ENCODE data around the gene ITPR3.

Gene ITPR3

DNA sequence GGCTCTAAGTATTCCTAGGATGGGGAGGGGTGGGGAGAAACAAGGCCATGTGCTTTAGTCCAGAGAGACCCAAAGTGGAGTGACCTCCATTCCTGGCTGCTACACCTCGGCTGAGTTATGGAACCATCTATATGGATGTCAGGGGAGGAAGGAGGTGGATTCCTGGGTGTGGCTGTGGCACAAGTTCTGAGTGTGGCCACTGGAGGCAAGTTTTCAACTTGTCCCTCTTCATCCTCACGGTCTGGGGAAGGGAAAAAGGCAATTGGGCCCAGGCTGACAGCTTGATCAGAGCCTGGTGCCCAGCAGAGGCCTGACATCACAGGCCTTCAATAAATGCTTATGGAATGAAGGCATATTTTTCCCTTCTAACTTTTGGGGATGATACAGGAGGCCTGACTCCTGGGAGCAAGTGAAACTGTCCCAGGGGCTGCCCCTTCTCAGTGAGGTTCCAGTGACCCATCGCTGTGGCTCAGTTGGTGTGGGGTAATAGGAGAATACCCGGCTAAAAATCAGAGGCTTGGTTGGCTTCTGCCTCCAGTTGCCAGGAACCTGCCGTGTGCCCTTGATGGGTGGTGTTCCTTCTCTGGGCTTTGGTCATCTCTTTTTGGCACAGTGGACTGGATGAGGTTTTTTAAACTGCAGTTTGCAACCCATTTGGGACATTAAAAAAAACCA, 1.8 kb upstream of the ITPR3 start:
- TF ChIP-seq, protein P1, sequence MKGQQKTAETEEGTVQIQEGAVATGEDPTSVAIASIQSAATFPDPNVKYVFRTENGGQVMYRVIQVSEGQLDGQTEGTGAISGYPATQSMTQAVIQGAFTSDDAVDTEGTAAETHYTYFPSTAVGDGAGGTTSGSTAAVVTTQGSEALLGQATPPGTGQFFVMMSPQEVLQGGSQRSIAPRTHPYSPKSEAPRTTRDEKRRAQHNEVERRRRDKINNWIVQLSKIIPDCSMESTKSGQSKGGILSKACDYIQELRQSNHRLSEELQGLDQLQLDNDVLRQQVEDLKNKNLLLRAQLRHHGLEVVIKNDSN (IDR thresholded peaks at IDR 0.05): no peak
- 0 out of 2 replicates have a peak, but pooled peaks have one; percentile 18 for TF ChIP-seq NFIC (IDR thresholded peaks at IDR 0.05)

DNA sequence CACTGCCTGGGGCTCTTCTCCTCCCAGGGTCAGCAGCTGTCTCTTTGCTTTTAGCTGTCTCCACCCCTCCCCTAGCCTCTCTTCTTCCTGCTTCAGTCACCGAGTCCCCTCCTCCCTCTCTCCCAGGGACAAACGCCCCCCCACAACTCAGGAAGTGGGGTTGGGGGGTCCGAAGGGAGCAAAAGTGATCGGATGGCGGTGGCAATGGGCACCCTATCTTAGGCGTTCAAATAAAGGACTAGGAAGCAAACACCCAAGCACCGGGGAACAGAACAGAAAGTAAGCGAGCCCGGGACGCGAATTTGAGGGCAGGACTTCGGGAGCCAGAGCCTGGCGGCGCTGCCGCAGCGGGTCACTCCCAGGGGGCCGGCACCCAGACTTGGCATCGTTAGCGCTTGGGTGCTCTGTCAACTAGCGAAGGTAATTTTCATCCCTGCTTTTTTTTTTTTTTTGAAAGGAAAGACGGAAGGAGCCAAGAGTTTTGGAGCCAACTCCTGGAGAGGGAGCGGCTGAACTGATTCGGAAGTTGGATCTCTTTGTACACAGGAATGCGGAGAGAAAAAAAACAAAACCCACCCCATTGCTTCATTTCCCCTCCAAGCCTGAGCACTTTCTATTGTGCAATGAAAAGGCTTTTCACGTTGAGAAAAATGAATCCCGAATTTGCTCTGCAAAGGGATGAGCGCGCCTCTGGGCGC, 815 bp upstream of the ITPR3 start:
- peak; percentile 78 for TF ChIP-seq CEBPB (IDR thresholded peaks at IDR 0.05)
- 0 out of 2 replicates have a peak, but pooled peaks have one; percentile 31 for TF ChIP-seq NFIC (IDR thresholded peaks at IDR 0.05)
- TF ChIP-seq FOXM1 (IDR thresholded peaks at IDR 0.05; ENCODE audit: borderline replicate concordance, low read depth): no peak
- TF ChIP-seq, protein P2, sequence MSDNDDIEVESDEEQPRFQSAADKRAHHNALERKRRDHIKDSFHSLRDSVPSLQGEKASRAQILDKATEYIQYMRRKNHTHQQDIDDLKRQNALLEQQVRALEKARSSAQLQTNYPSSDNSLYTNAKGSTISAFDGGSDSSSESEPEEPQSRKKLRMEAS (IDR thresholded peaks at IDR 0.05): 0 out of 2 replicates have a peak, but pooled peaks have one; percentile 42
- TF ChIP-seq TEAD4 (IDR thresholded peaks at IDR 0.05): no peak; the same call in 1 of the 2 replicates
- no peak for TF ChIP-seq EGR1 (IDR thresholded peaks at IDR 0.05)
- TF ChIP-seq, protein P3, sequence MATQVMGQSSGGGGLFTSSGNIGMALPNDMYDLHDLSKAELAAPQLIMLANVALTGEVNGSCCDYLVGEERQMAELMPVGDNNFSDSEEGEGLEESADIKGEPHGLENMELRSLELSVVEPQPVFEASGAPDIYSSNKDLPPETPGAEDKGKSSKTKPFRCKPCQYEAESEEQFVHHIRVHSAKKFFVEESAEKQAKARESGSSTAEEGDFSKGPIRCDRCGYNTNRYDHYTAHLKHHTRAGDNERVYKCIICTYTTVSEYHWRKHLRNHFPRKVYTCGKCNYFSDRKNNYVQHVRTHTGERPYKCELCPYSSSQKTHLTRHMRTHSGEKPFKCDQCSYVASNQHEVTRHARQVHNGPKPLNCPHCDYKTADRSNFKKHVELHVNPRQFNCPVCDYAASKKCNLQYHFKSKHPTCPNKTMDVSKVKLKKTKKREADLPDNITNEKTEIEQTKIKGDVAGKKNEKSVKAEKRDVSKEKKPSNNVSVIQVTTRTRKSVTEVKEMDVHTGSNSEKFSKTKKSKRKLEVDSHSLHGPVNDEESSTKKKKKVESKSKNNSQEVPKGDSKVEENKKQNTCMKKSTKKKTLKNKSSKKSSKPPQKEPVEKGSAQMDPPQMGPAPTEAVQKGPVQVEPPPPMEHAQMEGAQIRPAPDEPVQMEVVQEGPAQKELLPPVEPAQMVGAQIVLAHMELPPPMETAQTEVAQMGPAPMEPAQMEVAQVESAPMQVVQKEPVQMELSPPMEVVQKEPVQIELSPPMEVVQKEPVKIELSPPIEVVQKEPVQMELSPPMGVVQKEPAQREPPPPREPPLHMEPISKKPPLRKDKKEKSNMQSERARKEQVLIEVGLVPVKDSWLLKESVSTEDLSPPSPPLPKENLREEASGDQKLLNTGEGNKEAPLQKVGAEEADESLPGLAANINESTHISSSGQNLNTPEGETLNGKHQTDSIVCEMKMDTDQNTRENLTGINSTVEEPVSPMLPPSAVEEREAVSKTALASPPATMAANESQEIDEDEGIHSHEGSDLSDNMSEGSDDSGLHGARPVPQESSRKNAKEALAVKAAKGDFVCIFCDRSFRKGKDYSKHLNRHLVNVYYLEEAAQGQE (IDR thresholded peaks at IDR 0.05; ENCODE audit: low read depth): no peak
- TF ChIP-seq ZBTB7A (IDR thresholded peaks at IDR 0.05; ENCODE audit: low read depth): no peak; the same call in 1 of the 2 replicates

DNA sequence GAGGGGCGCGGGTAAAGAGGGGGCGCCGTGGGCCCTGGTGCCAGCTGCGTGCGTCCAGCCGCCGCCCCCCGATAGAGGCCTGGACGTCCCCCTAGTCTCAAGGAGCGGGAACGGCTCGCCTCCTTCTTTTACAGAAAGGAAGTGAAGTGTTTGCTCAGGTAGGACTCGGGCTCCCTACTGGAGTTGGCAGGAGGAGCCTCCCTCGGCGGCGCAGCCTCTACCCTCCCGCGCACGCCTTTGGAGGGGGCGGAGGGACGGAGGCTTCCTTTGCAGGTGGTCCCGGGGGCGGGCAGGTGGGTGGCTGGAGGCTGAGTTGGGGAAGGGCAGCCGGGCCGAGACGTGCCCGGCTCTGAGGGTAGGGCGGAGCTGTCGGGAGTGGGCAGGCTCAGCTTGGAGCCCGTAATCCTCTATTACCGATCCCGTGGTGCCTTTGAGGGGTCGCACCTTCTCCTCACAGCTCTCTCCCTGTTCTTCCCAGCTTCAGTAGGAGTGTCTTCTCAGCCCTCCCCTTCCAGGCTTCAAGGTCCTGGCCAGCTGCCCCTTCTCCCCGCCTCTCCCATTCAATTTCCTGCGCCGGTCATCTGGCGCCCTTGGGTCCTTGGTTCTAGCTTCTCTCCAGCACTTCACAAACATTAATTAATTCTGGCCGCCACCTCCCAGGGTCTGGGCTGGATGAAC, 728 bp downstream of the ITPR3 start:
- TF ChIP-seq RAD21 (IDR thresholded peaks at IDR 0.05; ENCODE audit: low read depth): no peak
- peak; percentile 54 for TF ChIP-seq TCF12 (IDR thresholded peaks at IDR 0.05; ENCODE audit: low read depth)
- TF ChIP-seq, protein P1 (IDR thresholded peaks at IDR 0.05): no peak
- peak; percentile 87 for TF ChIP-seq EGR1 (IDR thresholded peaks at IDR 0.05)
- no peak for TF ChIP-seq EP300 (IDR thresholded peaks at IDR 0.05; ENCODE audit: borderline replicate concordance)
- TF ChIP-seq, protein P2 (IDR thresholded peaks at IDR 0.05): 0 out of 2 replicates have a peak, but pooled peaks have one; percentile 25
- peak; percentile 49; the same call in 1 of the 2 replicates for TF ChIP-seq ZBTB7A (IDR thresholded peaks at IDR 0.05; ENCODE audit: low read depth)

DNA sequence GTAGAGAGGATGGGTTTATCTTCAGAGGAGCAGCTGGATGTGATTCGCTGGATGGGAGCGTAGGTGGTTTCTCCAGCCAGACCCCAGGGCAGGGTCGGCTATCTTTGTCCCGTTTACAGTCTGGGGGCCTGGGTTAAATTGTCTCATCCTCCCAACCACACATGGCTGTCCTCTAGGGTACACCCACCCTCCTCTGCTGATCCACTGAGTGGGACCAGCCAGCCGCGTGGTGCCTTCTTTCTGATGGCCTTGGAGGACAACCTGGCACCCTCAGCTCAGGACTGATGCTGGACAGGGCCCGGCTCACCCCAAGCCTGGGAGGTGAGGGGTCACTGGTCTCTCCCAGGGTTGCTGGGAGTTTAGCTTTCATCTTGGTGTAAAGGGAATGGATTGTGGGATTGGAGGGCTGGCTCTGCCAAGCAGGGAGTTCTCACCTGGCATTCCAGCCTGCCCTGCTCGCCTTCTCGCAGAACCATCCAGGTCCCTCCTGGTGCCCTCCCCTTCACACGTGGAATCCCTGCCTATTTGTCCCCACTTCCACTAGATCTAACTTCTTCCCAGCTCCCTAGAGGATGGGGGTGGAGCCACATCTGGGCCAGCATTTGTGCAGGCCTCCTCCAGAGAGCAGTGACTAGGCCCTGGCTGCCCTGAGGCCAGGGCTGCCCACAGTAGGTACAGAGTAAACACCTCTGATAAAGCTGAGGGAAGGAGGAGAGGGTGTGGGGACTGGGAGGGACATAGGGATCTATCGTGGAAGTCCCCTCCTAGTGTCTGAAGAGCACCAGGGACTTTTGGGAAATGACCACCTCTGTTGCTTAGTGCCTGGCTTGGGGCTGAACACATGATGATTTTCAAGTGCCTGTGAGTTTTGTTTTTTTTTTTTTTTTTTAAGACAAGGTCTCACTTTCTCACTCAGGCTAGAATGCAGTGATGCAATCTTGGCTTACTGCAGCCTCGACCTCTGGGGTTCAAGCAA, 1.6 kb downstream of the ITPR3 start:
- TF ChIP-seq TEAD4 (IDR thresholded peaks at IDR 0.05) (no peak), TAF1 (IDR thresholded peaks at IDR 0.05; ENCODE audit: low read depth) (no peak), CEBPB (IDR thresholded peaks at IDR 0.05) (no peak), ZBTB7A (IDR thresholded peaks at IDR 0.05; ENCODE audit: low read depth) (no peak), EGR1 (IDR thresholded peaks at IDR 0.05) (no peak), NFIC (IDR thresholded peaks at IDR 0.05) (no peak), CREB1 (IDR thresholded peaks at IDR 0.05; ENCODE audit: low read depth) (no peak), TCF12 (IDR thresholded peaks at IDR 0.05; ENCODE audit: low read depth) (no peak), YY1 (IDR thresholded peaks at IDR 0.05; ENCODE audit: low read depth) (no peak), EP300 (IDR thresholded peaks at IDR 0.05; ENCODE audit: borderline replicate concordance) (no peak)
- TF ChIP-seq, protein P2 (IDR thresholded peaks at IDR 0.05): no peak
- TF ChIP-seq, protein P3 (IDR thresholded peaks at IDR 0.05; ENCODE audit: low read depth): no peak
- TF ChIP-seq, protein P1 (IDR thresholded peaks at IDR 0.05): no peak

Measured in Ishikawa (cell line).